NCI-H510A treated with DMSO at 0.1 percent for 48 hours (cell line): Measurements from ENCODE around the gene NEMP1.
"Not testable (repeated sequence)": the region's sequence is repeated elsewhere in the genome, so short reads cannot be mapped to it uniquely, and the experiment has no call there.

Source experiments
- DNase-seq: peaks from one replicate; lab custom pipeline; 2025; lab: John Stamatoyannopoulos, UW

NEMP1 gene

GRCh38 chr12:57029457-57029856, 49.1 kb downstream of the NEMP1 start:
- DNase-seq: peak; percentile 27

- DNase-seq: peak; percentile 30
Observed at GRCh38 chr12:57027805-57028153, 50.8 kb downstream of the NEMP1 start.

GRCh38 chr12:57027011-57027804, 51.4 kb downstream of the NEMP1 start:
- peak; percentile 32 for DNase-seq

- no peak for DNase-seq
Observed at GRCh38 chr12:57025196-57025595, 53.4 kb downstream of the NEMP1 start.

- DNase-seq: not testable (repeated sequence)
Observed at GRCh38 chr12:57022324-57022723, 56.3 kb downstream of the NEMP1 start.

GRCh38 chr12:57019983-57020719, 58.4 kb downstream of the NEMP1 start:
- DNase-seq: no peak

GRCh38 chr12:57018906-57019305, 59.7 kb downstream of the NEMP1 start:
- no peak for DNase-seq

- DNase-seq: not testable (repeated sequence)
Observed at GRCh38 chr12:57018353-57018752, 60.2 kb downstream of the NEMP1 start.

- DNase-seq: no peak
Observed at GRCh38 chr12:57016348-57016747, 62.2 kb downstream of the NEMP1 start, which contains the start of gene TAC3. Gene TAC3 (minus strand): TSS chr12:57016529. CDS start chr12:57015797, 732 bp downstream.

GRCh38 chr12:57012600-57013465, 65.8 kb downstream of the NEMP1 start:
- no peak for DNase-seq

GRCh38 chr12:57011438-57012424, 66.9 kb downstream of the NEMP1 start:
- DNase-seq: no peak

GRCh38 chr12:57010627-57011247, 67.9 kb downstream of the NEMP1 start:
- DNase-seq: no peak

GRCh38 chr12:57009949-57010626, 68.5 kb downstream of the NEMP1 start:
- no peak for DNase-seq

- peak; percentile 70 for DNase-seq
Observed at GRCh38 chr12:57008178-57008577, 70.4 kb downstream of the NEMP1 start.

- DNase-seq: no peak
Observed at GRCh38 chr12:57006809-57007475, 71.6 kb downstream of the NEMP1 start.

GRCh38 chr12:57005980-57006808, 72.4 kb downstream of the NEMP1 start, which contains the start of gene ZBTB39:
Gene ZBTB39 (minus strand): TSS chr12:57006546. CDS start chr12:57004917, 1,629 bp downstream.
- peak; percentile 50 for DNase-seq
